ENCODE results near the gene RGL2. TPM values are rescaled to one million over a fixed set of nuclear protein-coding genes. Genes with fewer than 3 reads are reported as not detected.
"Not testable (repeated sequence)": the region's sequence is repeated elsewhere in the genome, so short reads cannot be mapped to it uniquely, and the experiment has no call there.

Gene RGL2
- total RNA-seq, 1 experiment from 2014 or later, result 16.0 TPM

GRCh38 chr6:33294086-33294823, 4.5 kb downstream of the RGL2 start:
- no peak for DNase-seq (ENCODE audit: extremely low read depth, low read depth)

DNA sequence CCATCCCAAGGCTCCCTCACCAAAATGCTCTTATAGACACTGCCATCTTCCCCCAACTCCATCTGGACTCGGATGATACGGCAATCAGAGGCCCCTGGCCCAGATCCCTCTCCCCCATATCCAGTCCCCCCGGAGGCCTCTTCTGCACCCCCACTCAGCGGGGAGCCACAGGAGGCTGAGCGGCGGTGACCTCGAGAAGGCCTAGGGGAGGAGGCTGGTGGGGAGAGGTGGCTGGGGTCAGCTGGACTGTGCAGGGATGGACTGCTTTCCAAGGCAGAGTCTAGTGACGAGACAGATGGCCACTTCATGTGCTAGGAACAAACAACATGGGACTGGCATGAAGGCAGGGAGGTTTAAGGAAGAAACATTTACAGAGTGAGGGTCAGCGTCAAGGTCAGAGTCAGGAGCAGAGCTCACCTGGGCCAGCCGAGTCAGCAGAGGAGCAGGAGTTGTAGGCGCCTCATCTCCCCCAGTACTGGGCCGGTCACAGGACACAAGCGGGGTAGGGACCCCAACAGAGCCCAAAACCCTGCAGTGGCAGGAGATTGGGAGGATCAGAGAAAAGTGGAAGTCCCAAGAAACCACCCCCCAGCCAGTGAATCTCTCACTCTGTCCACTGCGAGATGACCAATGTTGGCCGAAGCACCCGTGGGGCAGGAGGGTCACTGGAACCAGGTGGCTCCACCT, 5.6 kb downstream of the RGL2 start:
- no peak for DNase-seq (ENCODE audit: extremely low read depth, low read depth)

DNA sequence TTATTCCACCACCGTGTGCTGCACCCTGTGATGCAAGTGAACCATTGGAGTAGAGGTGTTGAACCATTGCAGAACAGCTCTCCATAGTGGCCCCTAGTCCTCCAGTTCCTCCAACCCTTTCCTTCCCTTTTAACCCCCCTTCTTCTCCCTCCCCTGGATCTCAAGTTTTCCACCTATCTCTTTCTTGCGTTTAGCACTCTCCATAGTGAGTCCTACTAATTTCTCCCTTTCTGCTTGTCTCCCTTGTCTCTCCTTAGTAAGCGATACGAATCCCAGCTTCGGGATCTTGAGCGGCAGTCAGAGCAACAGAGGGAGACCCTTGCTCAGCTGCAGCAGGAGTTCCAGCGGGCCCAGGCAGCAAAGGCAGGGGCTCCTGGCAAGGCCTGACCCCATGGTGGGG, 8.3 kb downstream of the RGL2 start:
- DNase-seq (ENCODE audit: extremely low read depth, low read depth), result no peak

GRCh38 chr6:33289784-33290315, 8.9 kb downstream of the RGL2 start:
- DNase-seq (ENCODE audit: extremely low read depth, low read depth), result no peak

- DNase-seq (ENCODE audit: extremely low read depth, low read depth), result peak; percentile 73
These were observed 9.6 kb downstream of the RGL2 start, which contains the start of the genes PFDN6 and WDR46 for GRCh38 chr6:33288921-33289783. PFDN6 (plus strand) TSS chr6:33289601; CDS start chr6:33289857, 256 bp downstream. WDR46 (minus strand) TSS chr6:33289239; CDS start chr6:33289170, 69 bp downstream.

DNA sequence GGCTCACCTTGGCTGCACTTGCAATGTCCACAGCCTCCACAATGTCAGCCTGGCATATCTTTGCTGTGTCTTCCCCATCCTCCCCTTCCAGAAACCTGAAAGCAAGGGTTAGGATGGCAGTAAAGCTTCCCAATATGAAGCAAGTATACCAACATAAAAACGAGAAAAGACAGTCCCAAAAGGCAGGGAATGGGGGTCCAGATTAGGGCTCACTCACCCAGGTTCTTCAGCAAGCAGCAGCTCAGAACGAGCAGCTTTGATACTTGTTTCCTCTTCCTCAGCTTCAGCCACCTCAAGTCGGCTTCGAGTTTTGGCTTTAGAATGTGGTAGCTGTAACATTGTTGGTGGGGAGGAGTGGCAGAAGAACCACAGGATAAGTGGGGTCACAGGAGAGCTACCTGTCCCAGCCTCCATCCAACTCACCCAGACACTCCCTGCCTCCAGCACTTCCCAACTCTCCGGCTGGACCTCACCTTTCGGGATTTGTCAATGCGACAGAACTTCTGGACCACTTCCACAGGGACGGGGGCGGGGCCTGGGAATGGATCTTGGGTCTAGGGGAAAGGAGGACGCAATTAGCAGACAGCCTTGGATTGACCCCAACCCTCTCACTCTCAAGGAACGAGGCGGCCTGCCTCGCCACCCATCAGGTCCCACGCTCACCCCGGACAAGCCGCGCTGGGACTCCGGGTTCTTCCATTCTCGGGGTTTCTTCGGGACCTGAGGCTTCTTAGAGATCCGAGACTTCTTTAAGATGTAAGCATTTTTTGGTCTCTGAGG, 10.4 kb downstream of the RGL2 start:
- no peak for DNase-seq (ENCODE audit: extremely low read depth, low read depth)

DNA sequence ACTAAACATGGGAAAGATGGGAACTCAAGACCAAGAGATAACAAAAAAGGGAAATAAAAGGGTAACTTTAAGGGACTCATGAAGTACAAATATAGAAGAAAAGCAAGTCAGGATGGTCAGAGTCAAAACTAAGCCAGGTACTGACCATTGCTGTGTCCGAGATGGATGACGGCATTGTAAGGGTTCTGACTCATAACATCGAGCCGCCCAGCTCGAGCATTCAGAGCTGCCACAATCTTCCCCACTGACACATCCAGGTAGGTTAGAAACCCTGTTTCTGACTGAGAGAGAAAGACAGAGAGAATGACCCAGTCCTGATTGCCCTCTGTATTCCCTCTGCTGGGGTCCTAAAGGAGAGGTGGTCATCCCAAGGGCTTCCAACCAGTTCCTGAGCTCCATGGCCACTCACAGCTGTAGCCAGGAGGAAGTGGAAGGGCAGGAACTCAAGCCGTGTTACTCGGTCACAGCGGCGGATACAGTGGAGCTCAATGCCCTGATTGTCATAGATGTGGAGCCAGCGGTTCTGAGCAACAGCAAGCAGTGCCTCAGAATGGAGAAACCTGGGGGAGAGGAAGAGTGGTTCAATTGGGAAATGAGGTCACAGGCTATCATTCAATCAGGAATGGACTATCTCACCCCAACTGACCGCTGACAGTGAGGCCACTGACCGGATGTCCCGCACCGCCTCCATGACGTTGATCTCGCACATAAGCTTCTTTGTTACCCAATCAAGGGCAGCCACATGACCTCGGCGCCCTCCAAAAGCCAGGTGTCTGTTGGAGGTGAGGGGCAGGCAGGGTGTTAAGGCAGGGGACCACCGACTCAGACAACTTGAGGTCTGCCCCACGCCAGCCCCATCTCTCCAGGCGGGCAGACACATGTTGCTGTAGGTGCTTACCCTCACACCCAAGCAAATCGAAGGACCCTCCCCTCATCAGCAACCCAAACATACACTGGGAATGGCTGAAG, 11.5 kb downstream of the RGL2 start:
- no peak for DNase-seq (ENCODE audit: extremely low read depth, low read depth)

- not testable (repeated sequence) for DNase-seq (ENCODE audit: extremely low read depth, low read depth)
These were observed 13.5 kb downstream of the RGL2 start for GRCh38 chr6:33285214-33285613.

DNA sequence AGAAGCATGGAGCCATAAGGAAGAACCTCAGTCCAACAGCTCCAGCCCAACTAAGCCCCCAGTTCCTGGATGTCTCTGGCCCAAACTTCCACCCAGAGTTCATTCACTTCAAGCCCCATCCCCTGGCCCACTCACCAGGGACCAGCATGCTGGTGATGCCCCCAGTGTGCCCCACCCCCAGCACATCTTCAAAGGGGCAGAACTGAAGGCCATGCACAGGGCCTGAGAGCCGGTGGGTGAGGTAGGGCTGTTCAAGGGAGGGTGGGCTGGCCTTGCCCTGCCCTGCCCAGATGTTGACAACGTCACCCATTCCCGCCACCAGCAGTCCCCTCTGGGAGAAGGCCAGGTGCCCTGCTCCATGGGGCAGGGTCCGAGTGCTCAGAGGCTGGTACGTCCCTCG, 18.2 kb downstream of the RGL2 start:
- no peak for DNase-seq (ENCODE audit: extremely low read depth, low read depth)

DNA sequence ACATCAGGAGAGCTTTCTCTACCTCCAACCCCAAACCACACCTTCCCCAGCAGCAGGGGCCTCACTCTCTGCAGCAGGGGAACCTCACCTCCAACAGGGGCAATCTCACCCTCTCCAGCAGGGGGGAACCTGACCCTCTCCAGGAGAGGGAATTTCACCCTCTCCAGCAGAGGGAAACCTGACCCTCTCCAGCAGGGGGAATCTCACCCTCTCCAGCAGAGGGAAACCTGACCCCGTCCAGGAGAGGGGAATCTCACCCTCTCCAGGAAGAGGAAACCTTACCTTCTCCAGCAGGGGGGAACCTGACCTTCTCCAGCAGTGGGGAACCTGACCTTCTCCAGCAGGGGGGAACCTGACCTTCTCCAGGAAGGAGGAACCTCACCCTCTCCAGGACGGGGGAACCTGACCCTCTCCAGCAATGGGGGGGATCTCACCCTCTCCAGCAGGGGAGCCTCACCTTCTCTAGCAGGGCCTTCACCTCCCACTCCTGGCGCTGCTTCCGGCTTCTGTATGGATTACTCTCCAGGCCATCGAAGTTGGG, 18.7 kb downstream of the RGL2 start:
- DNase-seq (ENCODE audit: extremely low read depth, low read depth), result peak; percentile 56

GRCh38 chr6:33279257-33279695, 19.5 kb downstream of the RGL2 start:
- DNase-seq (ENCODE audit: extremely low read depth, low read depth), result no peak

GRCh38 chr6:33278810-33279209, 19.9 kb downstream of the RGL2 start:
- no peak for DNase-seq (ENCODE audit: extremely low read depth, low read depth)

- DNase-seq (ENCODE audit: extremely low read depth, low read depth), result no peak
These were observed 20.4 kb downstream of the RGL2 start for GRCh38 chr6:33278392-33278741.

DNA sequence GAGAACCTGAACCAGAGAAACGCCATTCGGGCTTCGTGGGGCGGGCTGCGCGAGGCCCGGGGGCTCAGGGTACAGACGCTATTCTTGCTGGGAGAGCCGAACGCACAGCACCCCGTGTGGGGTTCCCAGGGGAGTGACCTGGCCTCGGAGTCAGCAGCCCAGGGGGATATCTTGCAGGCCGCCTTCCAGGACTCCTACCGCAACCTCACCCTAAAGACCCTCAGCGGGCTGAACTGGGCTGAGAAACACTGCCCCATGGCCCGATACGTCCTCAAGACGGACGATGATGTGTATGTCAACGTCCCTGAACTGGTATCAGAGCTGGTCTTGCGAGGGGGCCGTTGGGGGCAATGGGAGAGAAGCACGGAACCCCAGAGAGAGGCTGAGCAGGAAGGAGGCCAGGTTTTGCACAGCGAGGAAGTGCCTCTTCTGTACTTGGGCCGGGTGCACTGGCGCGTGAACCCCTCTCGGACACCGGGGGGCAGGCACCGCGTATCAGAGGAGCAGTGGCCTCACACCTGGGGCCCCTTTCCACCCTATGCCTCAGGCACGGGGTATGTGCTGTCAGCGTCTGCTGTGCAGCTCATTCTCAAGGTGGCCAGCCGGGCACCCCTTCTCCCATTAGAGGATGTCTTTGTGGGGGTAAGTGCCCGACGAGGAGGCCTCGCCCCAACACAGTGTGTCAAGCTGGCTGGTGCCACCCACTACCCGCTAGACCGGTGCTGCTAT, 20.9 kb downstream of the RGL2 start:
- no peak for DNase-seq (ENCODE audit: extremely low read depth, low read depth)

DNA sequence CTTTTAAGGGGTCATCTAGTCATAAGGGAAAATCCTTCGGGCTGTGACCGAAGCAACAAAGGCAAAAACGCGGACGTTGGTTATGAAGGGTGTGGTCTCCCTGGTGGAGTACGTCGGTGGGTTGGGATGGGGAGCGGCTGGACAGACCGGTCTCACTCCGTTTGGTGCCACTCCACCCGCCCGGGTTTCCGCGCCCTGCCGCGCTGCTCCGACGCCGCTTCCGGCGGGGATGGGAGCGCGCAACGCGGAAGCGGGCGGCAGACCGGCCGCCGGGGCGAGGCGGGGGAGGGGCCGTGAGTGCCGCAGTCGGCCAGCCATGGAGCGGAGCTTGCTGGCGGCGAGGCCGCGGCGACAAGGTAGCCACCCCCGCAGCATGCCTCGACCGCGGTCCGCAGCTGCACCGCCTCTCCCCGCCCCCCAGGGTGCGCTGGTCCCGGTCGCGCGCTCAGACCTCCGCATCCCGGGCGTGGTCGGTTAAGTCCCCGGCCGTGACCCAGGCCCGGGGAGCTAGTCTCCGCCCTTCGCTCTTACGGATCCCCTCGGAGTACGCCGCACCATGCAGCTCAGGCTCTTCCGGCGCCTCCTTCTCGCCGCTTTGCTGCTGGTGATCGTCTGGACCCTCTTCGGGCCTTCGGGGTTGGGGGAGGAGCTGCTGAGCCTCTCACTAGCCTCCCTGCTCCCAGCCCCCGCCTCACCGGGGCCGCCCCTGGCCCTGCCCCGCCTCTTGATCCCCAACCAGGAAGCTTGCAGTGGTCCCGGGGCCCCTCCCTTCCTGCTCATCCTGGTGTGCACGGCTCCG, 21.7 kb downstream of the RGL2 start, which contains the start of gene B3GALT4:
TSS of gene B3GALT4 (plus strand) at position 260 of the 799 bp plus-strand sequence. CDS start at position 557, 297 bp downstream.
- peak; percentile 66 for DNase-seq (ENCODE audit: extremely low read depth, low read depth)

- no peak for DNase-seq (ENCODE audit: extremely low read depth, low read depth)
These were observed 22.2 kb downstream of the RGL2 start for GRCh38 chr6:33276581-33276863.

Data from NCI-H460 (cell line).